SH-SY5Y (cell line): Measurements from ENCODE around the gene MCTP2.

Source experiments
- GATA2 ChIP-seq: IDR thresholded peaks from 2 replicates; pipeline ENCODE4 v1.6.1; 2011; ENCODE audit warnings: mild to moderate bottlenecking, low read depth, low read length
- GATA3 ChIP-seq: IDR thresholded peaks from 2 replicates; pipeline ENCODE4 v1.6.1; 2011; ENCODE audit warnings: low read depth, mild to moderate bottlenecking, low read length, moderate library complexity

Gene MCTP2

GRCh38 chr15:94293411-94294402, 62.3 kb downstream of the MCTP2 start:
- TF ChIP-seq GATA2 = no peak
- TF ChIP-seq GATA3 = no peak

DNA sequence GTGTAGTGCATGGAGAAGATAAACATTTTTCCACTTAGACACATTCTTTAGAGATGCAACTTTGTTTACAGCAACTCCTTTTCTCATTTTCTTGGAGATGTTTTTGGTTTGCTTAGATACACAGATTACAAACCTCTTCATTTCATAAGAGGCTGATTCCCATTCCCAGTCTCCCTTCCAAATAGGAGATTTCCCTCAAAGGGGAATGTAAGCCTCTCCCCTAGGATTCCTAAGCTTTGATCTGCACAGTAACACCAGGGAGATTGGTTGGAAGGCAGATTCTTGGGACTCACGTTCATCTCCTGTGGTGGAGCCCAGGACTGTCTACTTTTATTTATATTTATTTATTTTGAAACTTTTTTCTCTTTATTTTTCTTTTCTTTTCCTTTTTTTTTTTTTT, 63.2 kb downstream of the MCTP2 start:
- no peak for TF ChIP-seq GATA2

DNA sequence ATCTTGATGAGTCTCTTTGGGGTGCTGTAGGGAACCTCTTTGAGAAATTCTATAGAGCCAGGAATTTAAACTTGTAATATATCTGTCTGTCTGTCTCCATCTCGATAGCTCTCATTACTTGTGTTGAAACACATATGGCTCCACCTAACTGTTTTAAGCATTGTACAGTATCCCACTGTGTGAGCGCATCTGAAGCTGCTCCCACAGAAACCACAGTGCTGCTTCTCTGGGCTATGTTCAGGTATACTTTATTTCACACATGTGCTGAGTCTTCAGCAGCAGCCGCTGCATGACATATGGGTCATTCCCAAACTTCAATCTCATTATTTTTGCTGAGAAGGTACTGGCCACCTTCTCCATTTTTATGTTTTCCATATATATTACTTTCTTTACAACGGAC, 63.9 kb downstream of the MCTP2 start:
- TF ChIP-seq GATA3 (no peak), GATA2 (no peak)

DNA sequence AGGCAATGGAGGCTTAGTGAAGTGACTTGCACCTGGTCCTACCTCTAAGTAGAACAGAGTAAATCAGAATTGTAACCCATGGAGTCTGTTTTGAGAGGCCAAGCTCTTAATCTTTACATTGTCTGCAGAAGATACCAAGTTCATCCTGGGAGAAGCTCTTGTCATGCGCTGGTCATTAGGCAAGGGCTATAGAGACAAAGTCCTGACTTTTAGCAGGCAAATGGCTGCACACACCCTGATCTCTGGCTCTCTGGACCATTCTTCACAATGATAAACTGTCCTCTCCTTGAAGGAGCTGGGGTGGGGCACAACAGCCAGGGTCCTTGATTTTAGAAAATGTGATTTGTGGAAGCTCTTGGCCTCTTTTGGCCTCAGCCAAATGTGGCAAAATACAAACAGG, 65.4 kb downstream of the MCTP2 start:
- no peak for TF ChIP-seq GATA2

GRCh38 chr15:94297558-94297957, 66.2 kb downstream of the MCTP2 start:
- TF ChIP-seq GATA3 (no peak), GATA2 (no peak)

DNA sequence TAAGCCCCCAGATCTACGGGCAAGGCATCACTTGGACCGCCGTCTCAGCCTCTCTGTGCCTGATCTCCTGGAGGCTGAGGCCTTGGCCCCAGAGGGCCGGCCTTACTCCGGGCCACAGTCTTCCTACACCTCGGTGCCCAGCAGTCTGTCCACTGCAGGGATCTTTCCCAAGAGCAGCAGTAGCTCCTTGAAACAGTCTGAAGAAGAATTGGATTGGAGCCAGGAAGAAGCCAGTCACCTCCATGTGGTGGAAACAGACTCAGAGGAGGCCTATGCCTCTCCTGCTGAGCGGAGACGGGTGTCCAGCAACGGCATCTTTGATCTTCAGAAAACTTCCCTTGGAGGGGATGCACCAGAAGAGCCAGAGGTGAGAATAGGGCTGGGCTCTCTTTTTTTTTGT, 67.0 kb downstream of the MCTP2 start:
- no peak for TF ChIP-seq GATA2
- TF ChIP-seq GATA3 = no peak

GRCh38 chr15:94300612-94301011, 69.3 kb downstream of the MCTP2 start:
- TF ChIP-seq GATA3 = no peak
- no peak for TF ChIP-seq GATA2

- TF ChIP-seq GATA3 (no peak), GATA2 (no peak)
Observed at GRCh38 chr15:94305133-94305532, 73.8 kb downstream of the MCTP2 start.

DNA sequence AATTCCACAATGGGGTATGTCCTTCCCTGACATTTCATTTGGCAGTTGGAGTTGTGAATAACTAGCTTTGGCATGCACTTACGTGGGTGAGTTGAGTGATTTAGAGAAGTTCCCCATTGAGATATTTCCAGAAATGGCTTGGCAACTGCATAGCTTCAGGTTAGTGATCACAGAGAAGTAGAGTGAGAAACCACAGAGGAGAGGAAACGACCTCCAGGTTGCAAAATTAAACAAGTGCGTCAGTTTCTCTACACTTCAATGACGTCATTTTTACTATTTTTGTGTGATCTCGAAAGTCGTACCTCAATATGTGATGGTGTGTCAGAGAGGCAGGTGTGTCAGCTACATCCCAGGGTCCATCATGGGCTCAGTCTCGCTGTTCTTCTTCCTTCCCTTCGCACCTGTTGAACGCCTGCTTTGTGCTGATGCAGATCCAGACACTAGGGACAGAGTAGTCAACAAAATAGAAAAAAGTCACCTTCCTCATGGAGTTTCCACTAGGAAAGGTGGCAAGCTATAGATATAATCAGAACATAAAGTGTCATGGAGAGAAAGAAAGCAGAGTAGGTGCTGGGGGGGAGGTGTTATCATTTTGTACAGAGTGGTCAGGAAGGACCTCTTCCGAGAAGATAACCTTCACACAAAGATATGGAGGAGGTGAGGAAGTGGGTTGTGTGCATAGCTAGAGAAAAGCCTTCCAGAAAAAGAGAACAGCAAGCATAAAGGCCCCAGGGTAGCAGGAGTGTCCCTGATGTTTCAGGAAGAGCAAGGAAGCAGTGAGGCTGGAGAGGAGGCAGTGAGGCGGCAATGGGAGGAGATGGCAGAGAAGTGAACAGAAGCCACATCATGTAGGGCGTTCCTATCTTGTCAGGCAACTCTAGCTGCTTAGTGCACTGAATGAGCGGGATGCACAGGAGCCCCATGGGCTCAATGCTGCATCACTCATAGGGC, 75.6 kb downstream of the MCTP2 start:
- TF ChIP-seq GATA2 = no peak
- no peak for TF ChIP-seq GATA3

GRCh38 chr15:94312946-94313345, 81.6 kb downstream of the MCTP2 start:
- TF ChIP-seq GATA3 (no peak), GATA2 (no peak)

- no peak for TF ChIP-seq GATA2
- TF ChIP-seq GATA3 = no peak
Observed at GRCh38 chr15:94314639-94315038, 83.3 kb downstream of the MCTP2 start.

DNA sequence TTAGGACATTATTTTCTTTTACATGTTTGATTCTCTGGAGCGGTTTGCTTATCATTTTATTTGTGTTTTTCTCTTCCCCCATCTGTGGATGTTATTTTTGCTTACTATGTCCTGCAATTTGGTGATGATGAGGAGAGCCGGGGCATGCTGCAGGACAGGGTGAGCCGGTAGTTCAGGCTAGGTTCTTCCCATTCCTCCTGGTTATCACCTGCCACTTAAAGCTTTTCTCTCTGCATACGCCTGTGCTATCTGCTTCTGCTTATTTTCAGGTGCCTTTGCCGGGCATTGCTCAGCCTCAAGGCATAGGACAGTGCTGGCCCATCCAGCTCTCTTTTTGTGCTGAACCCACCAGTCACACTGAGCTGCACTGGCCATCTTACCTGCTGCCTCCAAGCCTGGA, 85.8 kb downstream of the MCTP2 start:
- TF ChIP-seq GATA3 = no peak
- TF ChIP-seq GATA2 = no peak

DNA sequence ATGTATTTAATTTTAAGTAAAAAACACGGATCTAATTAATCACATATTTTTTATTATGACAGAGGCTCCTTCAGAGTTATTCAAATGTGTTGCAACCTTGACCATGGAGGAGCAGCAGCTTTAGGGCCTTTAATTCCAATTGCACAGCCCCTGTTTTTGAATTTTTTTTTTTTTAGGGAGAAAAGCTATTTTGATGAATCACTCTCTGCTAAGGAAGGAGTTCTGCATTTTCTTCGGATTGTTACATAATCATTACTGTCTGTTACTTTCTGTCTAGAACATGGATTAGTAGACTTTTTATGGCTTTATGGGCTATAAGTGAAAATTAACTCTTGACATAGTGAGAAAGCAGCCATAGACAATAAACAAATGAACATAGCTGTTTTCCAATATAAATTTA, 90.8 kb downstream of the MCTP2 start:
- no peak for TF ChIP-seq GATA3
- TF ChIP-seq GATA2 = no peak

- TF ChIP-seq GATA2 (no peak), GATA3 (no peak)
Observed at GRCh38 chr15:94323076-94323475, 91.7 kb downstream of the MCTP2 start.

DNA sequence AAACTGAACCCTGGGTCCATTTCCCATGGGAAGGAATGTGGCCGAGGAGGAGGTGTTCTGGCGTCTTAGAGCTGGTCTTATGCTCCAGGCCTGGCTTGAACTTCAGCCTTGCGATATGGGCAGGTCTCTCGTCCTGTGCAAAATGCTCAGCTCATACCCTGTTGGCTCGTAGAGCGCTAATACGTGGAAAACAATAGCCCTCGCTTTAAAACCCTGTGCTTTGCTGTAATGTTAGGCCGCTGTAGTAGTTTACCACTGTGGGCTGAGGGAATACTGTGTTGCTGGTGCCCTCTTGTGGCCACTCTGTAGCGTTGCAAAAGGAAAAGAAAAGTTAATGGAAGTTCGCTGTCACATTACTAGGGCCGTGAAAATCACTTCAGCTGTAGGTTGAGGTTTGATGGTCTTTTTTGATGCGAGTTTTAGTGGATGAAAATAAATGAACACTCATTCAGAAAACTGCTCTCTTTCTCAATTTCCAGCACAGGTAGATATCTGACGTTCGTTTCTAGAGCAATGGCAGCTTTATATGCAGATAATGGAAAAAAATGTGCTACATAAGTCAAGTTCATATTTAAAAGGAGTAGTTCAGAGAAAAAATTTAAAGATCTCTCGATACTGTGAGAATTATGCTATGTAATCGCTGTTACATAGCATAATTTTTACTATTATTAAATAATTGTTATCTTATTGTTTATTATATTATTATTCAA, 92.9 kb downstream of the MCTP2 start:
- TF ChIP-seq GATA2 (no peak), GATA3 (no peak)
